HG02938 (cell line): ENCODE measurements around the gene VRK1.

Experiments
- ATAC-seq: cut with Tn5 transposase; IDR thresholded peaks from one replicate; pipeline ENCODE4 v1.9.1; 2021; ENCODE audit warnings: mild to moderate bottlenecking, moderate library complexity; ENCODE audit not compliant: unreplicated experiment

The VRK1 gene

GRCh38 chr14:96823652-96824051 is 26.5 kb downstream of the VRK1 start:
- ATAC-seq, result no peak

- ATAC-seq, result no peak
These were observed 27.1 kb downstream of the VRK1 start for GRCh38 chr14:96824283-96824682.

GRCh38 chr14:96826818-96827217 is 29.6 kb downstream of the VRK1 start:
- no peak for ATAC-seq

GRCh38 chr14:96827290-96827689 is 30.1 kb downstream of the VRK1 start:
- ATAC-seq, result no peak

GRCh38 chr14:96829791-96830190 is 32.6 kb downstream of the VRK1 start:
- no peak for ATAC-seq

DNA sequence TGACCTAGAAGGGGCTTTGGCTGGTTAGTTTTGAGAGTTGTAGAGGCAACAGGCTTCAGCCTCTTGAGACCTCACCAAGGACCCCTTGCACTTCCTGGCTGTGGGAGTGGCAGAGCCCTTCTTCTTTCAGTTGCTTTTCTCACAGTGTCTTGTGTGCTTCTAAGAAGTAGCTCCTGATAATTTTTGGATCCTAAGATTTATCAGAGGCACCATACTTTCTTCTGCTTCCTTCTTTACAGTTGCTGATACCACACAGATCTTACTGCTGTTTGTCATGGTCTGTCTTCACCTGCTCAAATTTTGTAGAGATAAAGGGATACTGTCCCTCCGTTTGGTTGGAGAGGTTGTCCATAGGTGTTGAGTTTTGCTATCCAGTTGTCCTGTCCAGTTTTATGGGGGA is 33.8 kb downstream of the VRK1 start:
- ATAC-seq, result no peak

- no peak for ATAC-seq
These were observed 35.2 kb downstream of the VRK1 start for GRCh38 chr14:96832351-96832750.

DNA sequence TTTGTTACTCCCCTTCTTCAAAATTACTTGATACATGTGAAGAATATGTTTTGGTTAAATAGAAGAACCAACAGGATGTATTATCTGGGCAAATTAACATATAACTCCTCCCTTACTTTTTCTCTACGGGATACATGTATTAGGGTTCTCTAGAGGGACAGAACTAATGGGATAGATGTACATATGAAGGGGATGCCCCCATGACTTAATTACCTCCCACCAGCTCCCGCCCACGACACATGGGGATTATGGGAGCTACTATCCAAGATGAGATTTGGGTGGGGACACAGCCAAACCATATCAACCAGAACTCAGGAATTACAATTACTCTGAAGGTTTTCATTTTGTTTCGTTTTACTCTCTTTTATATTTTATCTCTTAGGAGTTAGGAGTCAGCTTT is 41.3 kb downstream of the VRK1 start:
- no peak for ATAC-seq

DNA sequence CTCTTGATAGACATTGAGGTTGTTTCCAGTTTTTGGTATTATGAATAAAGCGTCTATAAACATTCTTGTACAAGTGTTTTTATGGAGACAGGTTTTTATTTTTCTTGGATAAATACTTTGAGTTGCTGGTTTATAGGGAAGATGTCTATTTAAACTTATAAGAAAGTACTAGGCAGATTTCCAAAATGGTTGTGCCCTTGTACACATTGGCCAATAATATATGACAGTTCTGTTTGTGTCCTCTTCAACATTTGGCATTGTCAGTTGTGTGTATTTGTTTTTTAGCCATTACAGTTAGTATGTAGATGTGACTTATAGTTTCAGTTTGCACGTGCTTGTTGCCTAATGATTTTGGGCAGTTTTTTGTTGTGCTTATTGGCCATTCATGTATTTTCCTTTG is 42.1 kb downstream of the VRK1 start:
- no peak for ATAC-seq

DNA sequence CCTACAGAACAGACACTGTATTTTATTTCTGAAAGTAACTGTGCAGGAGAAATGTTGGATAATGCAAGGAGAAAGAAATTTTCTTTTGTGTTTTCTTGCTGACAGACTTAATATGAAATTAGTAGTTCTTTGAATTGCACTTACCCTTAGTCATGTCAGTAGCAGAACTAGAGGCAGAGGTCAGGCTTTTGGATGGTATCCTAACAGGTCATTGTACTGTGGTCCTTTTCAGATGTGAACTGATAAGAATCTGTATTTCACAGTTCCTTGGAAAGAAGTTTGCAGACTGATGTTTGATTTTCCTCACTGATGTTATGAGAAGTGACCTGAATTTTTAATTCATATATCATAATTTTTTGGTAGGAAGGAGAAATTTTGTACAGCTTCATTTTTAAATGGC is 46.0 kb downstream of the VRK1 start:
- ATAC-seq, result no peak

DNA sequence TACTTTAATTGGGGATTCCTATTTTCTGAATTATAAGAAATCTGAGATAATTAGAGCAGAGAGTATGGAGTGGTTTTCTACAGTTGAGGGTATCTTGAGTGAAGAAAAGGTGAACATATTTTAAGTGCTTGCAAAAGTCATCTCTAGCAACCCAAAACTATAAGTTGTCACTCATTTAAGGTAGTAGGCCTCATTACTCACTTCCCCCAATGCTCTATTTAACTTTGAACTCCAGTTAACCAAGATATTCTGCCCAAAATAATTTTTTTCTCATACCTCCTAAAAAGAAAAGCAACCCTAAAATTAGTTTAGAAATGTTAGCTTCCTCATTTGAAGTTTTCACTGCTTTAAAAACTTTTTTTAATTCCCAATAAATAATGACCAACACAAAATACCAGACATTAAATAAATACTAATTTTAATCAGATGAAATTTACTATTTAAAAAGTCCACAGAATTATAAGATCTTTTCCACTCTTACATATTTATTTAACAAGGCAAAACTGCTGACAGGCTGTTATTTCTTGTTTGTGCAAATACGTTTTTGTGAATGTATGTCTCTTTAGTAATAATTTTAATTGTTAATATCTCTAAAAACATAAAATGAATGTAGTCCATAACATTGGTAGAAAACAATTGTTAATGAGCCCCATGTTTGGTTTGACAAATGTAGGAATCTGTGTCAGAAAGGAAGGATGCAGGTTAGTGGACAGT is 47.8 kb downstream of the VRK1 start:
- no peak for ATAC-seq

DNA sequence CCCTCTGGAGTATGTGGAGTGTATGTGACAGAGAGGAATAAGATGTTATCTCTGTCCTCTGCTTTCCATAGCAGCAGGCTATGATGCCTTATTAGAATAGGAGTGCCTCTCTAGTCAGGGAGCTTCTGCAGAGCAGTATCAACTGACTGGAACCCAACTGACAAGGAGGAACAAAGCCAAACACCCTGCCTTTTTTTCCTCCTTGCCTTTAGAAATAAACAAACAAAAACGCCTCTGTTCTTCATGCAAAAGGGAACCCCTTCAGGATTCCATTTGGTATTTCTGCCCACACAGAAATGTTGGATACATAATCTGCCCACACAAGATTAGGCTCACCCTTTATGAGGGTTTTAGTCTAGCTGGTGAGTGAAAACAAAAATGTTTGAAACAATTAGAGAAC is 50.3 kb downstream of the VRK1 start:
- ATAC-seq, result no peak

DNA sequence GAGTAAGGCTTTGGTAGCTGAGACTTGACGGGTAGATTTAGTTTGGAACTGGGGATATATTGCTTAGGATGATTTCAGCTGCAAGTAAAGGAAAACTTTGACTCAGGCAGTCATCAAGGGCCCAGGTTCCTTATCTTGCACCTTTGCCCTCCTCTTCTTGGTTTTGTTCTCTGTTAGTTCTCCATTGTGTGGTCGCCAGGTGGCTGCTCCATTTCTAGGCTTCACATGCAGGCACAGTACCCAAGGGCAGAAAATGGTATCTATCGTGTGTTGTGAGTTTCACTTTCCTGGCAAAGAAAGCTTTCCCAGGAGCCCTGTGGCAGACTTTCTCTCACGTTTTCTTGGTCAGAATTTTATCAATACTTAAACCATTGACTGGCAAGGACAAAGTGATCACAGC is 50.8 kb downstream of the VRK1 start:
- no peak for ATAC-seq

DNA sequence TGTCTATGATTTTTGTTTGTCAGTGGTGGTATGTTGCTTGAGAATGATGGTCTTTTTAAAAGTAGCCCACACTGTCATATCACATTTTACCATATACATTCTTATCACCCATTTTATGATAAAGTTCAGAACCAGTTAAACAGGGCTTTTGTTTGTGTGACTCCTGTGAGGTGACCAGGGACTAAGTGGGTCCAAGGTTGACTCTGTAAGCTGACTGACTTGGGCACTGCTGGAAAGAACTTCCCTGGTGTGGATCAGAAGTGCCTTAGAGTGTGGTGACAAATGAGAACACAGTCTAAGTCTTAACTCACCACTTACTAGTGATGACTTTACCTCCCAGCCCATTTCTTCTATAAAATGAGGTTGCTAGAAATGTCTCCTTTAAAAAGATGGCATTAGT is 52.6 kb downstream of the VRK1 start:
- no peak for ATAC-seq

DNA sequence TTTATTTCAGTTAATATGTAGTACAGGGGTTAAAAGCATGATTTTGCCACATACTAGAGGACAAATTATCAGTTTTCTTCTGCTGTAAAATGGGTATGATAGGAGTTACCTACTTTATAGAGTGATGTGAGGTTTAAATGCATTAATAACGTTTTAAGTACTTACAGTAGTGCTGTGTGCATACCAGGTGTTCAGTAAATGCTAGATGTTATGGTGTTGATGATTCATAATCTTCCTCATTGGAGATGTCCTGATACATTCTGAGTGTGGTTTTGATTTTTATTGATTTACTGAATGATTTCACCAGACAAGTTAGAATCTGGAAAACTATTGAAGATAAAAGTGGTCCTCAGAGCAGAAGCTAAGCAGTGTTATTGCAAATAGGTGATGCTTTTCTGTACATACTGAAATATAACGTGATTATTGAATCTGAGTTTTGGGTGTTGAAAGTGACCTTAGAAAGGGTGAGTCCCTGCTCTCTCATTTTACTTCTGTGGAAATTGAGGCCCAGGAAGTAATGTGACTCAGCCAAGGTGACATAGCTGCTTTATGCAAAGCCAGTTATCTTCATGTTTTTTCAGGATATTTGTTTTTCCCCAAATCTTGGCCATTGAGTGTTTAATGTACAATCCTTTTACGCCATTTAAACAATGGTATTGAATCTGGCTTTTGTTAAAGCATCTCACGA is 54.7 kb downstream of the VRK1 start:
- ATAC-seq, result no peak

- ATAC-seq, result peak; percentile 64
These were observed 55.7 kb downstream of the VRK1 start for GRCh38 chr14:96852823-96853422.

- no peak for ATAC-seq
These were observed 61.5 kb downstream of the VRK1 start for GRCh38 chr14:96858643-96859042.

- no peak for ATAC-seq
These were observed 64.6 kb downstream of the VRK1 start for GRCh38 chr14:96861568-96862310.

DNA sequence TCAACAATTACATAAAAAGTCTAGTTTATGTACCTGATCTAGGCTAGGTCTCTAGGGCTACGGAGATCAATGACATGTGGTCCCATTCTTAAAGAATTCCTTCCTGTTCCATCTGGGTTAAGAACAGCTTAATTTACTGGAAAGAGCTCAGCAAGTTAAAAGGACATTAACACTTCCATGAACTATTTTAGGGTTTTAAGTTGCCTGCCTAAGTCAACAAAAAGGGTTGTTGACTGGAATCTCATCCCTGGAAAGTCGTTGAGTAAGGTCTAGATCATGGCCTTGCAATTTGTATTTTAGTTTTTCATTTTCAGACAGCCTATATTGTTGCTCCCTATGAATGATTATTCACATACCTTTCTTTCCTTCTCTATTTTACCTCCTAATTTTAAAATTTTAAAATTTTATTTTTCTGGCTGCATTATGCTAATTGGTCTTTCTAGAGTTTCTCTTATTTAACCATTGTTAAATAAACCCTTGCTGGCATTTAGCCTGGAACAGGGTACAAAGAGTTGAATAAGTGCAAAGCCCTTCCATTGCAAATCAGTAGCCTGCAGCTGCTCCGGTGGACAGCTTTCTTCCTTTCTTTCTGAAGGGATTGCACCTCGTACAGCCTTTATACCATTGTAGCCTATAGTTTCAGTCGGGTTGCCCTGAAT is 66.3 kb downstream of the VRK1 start:
- ATAC-seq, result no peak

DNA sequence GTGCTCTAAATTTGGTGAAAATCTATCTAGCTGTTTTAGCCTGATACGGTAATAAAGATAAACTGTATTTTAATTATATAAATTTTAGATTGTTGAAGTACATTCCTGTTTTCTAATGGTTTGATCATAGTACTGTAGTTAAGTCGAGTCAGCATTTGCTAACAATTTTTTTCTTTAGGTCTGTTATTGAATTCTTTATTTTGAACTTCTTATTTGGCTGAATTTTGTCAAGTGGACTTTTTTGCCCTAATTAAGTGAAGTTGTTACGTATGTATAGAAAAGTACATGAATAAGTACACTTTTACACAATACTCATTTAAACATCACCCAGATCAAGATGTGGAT is 66.8 kb downstream of the VRK1 start:
- no peak for ATAC-seq

GRCh38 chr14:96867634-96868033 is 70.5 kb downstream of the VRK1 start:
- ATAC-seq, result no peak
